T-helper 22 cell (primary cell): ENCODE measurements around the gene NHLH2.

Experiments
- DNase-seq: peaks from one replicate; pipeline ENCODE4 v3.0.0-alpha.2; 2020; ENCODE audit warnings: low read depth

The NHLH2 gene

GRCh38 chr1:115802416-115802815, 38.5 kb downstream of the NHLH2 start:
- no peak for DNase-seq

- DNase-seq: no peak
Measured at GRCh38 chr1:115797486-115797885, 43.4 kb downstream of the NHLH2 start.

- no peak for DNase-seq
Measured at GRCh38 chr1:115796897-115797296, 44.0 kb downstream of the NHLH2 start.

- no peak for DNase-seq
Measured at GRCh38 chr1:115796036-115796435, 44.9 kb downstream of the NHLH2 start.

- no peak for DNase-seq
Measured at GRCh38 chr1:115794976-115795639, 45.8 kb downstream of the NHLH2 start.

GRCh38 chr1:115793162-115793561, 47.8 kb downstream of the NHLH2 start:
- no peak for DNase-seq

GRCh38 chr1:115791816-115792215, 49.1 kb downstream of the NHLH2 start:
- no peak for DNase-seq

- DNase-seq: no peak
Measured at GRCh38 chr1:115790846-115791245, 50.1 kb downstream of the NHLH2 start.

DNA sequence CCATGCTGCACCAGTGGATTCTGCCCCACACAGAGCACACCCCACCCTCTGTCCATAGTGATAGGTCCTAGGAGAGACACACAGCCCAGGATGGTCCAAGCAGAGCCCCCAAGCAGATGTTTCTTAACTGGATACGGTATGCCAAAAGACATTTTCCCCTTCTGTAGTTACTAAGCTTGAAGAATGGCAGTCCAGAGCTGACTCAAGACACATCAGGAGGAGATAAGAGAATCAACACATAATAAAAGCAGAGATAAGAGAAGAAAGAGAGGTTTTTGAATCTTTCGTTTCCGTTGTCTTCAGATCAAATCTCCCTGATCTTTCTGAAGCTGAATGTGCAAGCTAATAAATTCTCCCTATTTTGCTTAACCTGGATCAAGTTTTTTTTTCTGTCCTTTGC, 50.6 kb downstream of the NHLH2 start:
- DNase-seq: no peak
